Measurements from ENCODE around the gene ATP5PO.

ATP5PO gene

GRCh38 chr21:33948096-33948950 is 32.7 kb upstream of the ATP5PO start:
- H3K4me3 ChIP-seq (replicated peaks in 1 of 2; ENCODE audit: low read depth in 2 of 2, low read length in 2 of 2), result no peak overlapping the region
- no peak for TF ChIP-seq CTCF (IDR thresholded peaks at IDR 0.05; ENCODE audit: low read depth, low read length)
- peak; percentile 37 to 70 for DNase-seq (ENCODE audit: low read depth in 2 of 2)

GRCh38 chr21:33947451-33948095 is 32.0 kb upstream of the ATP5PO start:
- no peak for TF ChIP-seq CTCF (IDR thresholded peaks at IDR 0.05; ENCODE audit: low read depth, low read length)
- peak overlapping the region; percentile 30 to 47 for H3K4me3 ChIP-seq (replicated peaks in 1 of 2; ENCODE audit: low read depth in 2 of 2, low read length in 2 of 2)
- DNase-seq (ENCODE audit: low read depth in 2 of 2), result peak; percentile 95 to 97

GRCh38 chr21:33945652-33946270 is 30.2 kb upstream of the ATP5PO start:
- no peak for DNase-seq (ENCODE audit: low read depth in 2 of 2)
- H3K4me3 ChIP-seq (replicated peaks in 1 of 2; ENCODE audit: low read depth in 2 of 2, low read length in 2 of 2), result no peak overlapping the region
- no peak for TF ChIP-seq CTCF (IDR thresholded peaks at IDR 0.05; ENCODE audit: low read depth, low read length)

GRCh38 chr21:33944185-33944763 is 28.7 kb upstream of the ATP5PO start:
- TF ChIP-seq CTCF (IDR thresholded peaks at IDR 0.05; ENCODE audit: low read depth, low read length), result no peak
- H3K4me3 ChIP-seq (replicated peaks in 1 of 2; ENCODE audit: low read depth in 2 of 2, low read length in 2 of 2), result no peak overlapping the region
- no peak for DNase-seq (ENCODE audit: low read depth in 2 of 2)

- H3K4me3 ChIP-seq (replicated peaks in 1 of 2; ENCODE audit: low read depth in 2 of 2, low read length in 2 of 2), result no peak overlapping the region
- no peak for TF ChIP-seq CTCF (IDR thresholded peaks at IDR 0.05; ENCODE audit: low read depth, low read length)
- no peak for DNase-seq (ENCODE audit: low read depth in 2 of 2)
Measured at GRCh38 chr21:33943293-33943692, 27.7 kb upstream of the ATP5PO start.

GRCh38 chr21:33942426-33942825 is 26.8 kb upstream of the ATP5PO start:
- no peak for DNase-seq (ENCODE audit: low read depth in 2 of 2)
- no peak for TF ChIP-seq CTCF (IDR thresholded peaks at IDR 0.05; ENCODE audit: low read depth, low read length)

More at GRCh38 chr21:33942426-33942825, 26.8 kb upstream of the ATP5PO start:
- no peak overlapping the region for H3K4me3 ChIP-seq (replicated peaks in 1 of 2; ENCODE audit: low read depth in 2 of 2, low read length in 2 of 2)
